ACC112 (cell line): Measurements from ENCODE around the gene SIDT2.

ENCODE experiments used
- H2AFZ ChIP-seq: fragments of 200-600 bp; sonication (generic); one replicate; pipeline ENCODE4 v1.6.0; 2017; ENCODE audit warnings: antibody characterized with exemption, low read length; ENCODE audit not compliant: unreplicated experiment
- H3K27ac ChIP-seq: fragments of 200-600 bp; sonication (generic); 2 replicates; pipeline ENCODE4 v1.5.1; 2014; ENCODE audit warnings: low read depth, mild to moderate bottlenecking, antibody characterized with exemption, low read length, moderate library complexity
- H3K27me3 ChIP-seq: fragments of 200-600 bp; sonication (generic); 2 replicates; pipeline ENCODE4 v1.6.1; 2014; ENCODE audit warnings: mild to moderate bottlenecking, antibody characterized with exemption, low read length, moderate library complexity, mixed read lengths; ENCODE audit not compliant: insufficient read depth
- H3K36me3 ChIP-seq: fragments of 200-600 bp; sonication (generic); 2 replicates; pipeline ENCODE4 v1.6.1; 2016; ENCODE audit warnings: mild to moderate bottlenecking, antibody characterized with exemption, low read length, moderate library complexity, mixed read lengths; ENCODE audit not compliant: insufficient read depth
- H3K4me1 ChIP-seq: fragments of 200-600 bp; sonication (generic); one replicate; pipeline ENCODE4 v1.6.1; 2016; ENCODE audit warnings: low read length, mixed read lengths; ENCODE audit not compliant: insufficient read depth, unreplicated experiment, control insufficient read depth
- H3K4me3 ChIP-seq: fragments of 200-600 bp; sonication (generic); 2 replicates; pipeline ENCODE4 v1.5.1; 2014; ENCODE audit warnings: mild to moderate bottlenecking, low read depth, low read length
- H3K79me2 ChIP-seq: fragments of 200-600 bp; sonication (generic); one replicate; pipeline ENCODE4 v1.6.0; 2016; ENCODE audit warnings: low read length; ENCODE audit not compliant: control insufficient read depth, unreplicated experiment, insufficient read depth

The SIDT2 gene

DNA sequence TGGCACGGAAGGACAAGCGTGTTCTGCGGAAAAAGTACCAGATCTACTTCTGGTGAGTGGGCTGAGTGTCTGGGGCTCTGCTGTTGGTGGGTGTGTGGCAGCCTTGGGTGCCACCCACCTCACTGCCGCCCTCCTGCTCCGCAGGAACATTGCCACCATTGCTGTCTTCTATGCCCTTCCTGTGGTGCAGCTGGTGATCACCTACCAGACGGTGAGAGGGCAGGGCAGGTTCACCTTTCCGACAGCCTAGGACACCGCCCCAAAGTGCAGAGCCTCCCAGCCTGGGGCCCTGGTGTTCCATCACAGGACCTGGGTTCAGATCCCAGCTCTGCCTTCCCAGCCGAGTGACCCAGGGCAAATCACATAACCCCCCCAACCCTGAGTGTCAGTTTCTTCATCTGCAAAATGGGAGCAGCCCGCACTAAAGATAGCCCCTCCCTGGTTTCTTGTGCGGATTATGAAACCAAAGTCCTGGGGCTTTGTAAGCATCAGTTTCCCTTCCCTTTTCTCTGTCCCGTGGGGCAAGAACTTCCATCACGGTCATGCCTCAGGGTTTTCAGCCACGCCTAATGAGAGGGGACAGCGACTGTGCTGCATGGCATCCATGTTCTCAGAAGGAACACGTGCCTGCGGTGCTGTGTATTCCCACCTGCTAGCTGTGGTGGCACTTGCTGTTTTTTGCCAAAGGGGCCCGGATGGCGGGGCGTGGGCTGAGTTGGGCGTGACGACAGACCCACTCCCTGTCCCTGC is 10.8 kb downstream of the SIDT2 start:
- Histone ChIP-seq H3K36me3 (no peaks in the 10 kb centered on the region), H3K79me2 (no peaks in the 10 kb centered on the region), H3K4me3 (no peak overlapping the region), H2AFZ (no peak overlapping the region), H3K27ac (no peak overlapping the region), H3K4me1 (no peaks in the 10 kb centered on the region), H3K27me3 (no peaks in the 10 kb centered on the region)

DNA sequence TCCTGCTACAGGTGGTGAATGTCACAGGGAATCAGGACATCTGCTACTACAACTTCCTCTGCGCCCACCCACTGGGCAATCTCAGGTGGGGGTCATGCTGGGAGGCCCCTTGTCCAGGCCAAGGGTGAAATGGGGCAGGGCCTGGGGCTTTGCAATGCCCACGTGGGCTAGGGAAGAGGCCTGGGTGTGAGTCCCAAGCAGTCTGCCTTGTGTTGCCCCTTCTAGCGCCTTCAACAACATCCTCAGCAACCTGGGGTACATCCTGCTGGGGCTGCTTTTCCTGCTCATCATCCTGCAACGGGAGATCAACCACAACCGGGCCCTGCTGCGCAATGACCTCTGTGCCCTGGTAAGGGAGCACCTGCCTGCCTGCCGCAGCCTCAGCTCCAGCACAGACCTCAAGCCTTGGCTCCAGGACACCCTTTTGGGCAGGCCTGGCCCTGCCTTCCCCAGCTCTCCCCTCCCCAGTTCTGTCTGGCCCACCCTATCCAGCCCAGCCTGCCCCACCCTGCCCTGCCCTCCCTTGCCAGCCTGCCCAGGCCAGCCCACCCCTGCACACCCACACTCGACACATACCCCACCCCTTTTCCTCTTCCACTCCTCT is 11.5 kb downstream of the SIDT2 start:
- Histone ChIP-seq H3K27me3 (no peaks in the 10 kb centered on the region), H3K4me3 (no peak overlapping the region), H3K27ac (no peak overlapping the region), H3K79me2 (no peaks in the 10 kb centered on the region), H2AFZ (no peak overlapping the region), H3K4me1 (no peaks in the 10 kb centered on the region), H3K36me3 (no peaks in the 10 kb centered on the region)

DNA sequence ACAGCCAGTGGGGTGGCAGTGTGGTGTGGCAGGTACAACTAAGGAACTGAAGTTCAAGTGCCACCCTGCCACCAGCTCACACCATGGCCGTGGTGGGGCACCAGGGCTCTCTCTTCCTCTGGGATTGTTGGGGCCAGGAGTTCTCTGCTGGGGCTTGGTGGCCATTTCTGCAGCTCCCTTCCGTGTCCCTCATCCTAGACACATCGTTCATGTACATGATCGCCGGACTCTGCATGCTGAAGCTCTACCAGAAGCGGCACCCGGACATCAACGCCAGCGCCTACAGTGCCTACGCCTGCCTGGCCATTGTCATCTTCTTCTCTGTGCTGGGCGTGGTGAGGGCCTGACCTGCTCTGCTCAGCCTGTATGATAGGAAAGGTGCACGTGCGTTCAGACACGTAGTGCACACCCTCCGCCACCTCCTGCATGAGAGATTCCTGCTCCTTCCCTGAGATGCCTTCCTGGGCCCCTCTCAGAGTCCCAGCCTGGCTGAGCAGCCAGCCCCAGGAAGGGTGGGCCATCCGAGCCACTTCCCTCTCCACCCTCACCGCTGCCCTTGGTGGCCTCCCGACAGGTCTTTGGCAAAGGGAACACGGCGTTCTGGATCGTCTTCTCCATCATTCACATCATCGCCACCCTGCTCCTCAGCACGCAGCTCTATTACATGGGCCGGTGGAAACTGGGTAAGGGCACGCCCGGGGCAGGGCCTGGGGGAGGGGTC is 13.3 kb downstream of the SIDT2 start:
- H3K36me3 ChIP-seq = no peaks in the 10 kb centered on the region
- H3K4me3 ChIP-seq = no peak overlapping the region
- H3K4me1 ChIP-seq = no peaks in the 10 kb centered on the region
- no peak overlapping the region for H2AFZ ChIP-seq
- H3K79me2 ChIP-seq = no peaks in the 10 kb centered on the region
- H3K27me3 ChIP-seq = no peaks in the 10 kb centered on the region
- no peak overlapping the region for H3K27ac ChIP-seq

DNA sequence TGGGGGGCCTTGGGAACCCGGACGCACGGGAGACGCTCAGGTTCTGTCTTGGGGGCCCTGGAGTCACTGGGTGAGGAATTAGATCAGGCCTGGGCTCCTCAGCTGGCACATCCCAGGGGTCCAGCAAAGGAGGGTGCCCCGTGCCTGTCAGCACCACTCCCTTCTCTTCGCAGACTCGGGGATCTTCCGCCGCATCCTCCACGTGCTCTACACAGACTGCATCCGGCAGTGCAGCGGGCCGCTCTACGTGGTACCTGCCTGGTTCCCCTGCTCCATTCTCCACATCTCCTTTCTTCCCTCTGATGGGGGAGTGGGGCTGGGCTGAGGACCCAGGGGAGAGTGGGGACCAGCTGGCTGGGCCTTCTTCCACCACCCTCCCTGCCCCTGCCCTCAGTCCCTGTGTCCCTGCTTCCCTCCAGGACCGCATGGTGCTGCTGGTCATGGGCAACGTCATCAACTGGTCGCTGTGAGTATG is 13.9 kb downstream of the SIDT2 start:
- Histone ChIP-seq H2AFZ (no peak overlapping the region), H3K4me1 (no peaks in the 10 kb centered on the region), H3K27ac (no peak overlapping the region), H3K79me2 (no peaks in the 10 kb centered on the region), H3K36me3 (no peaks in the 10 kb centered on the region), H3K27me3 (no peaks in the 10 kb centered on the region), H3K4me3 (no peak overlapping the region)

DNA sequence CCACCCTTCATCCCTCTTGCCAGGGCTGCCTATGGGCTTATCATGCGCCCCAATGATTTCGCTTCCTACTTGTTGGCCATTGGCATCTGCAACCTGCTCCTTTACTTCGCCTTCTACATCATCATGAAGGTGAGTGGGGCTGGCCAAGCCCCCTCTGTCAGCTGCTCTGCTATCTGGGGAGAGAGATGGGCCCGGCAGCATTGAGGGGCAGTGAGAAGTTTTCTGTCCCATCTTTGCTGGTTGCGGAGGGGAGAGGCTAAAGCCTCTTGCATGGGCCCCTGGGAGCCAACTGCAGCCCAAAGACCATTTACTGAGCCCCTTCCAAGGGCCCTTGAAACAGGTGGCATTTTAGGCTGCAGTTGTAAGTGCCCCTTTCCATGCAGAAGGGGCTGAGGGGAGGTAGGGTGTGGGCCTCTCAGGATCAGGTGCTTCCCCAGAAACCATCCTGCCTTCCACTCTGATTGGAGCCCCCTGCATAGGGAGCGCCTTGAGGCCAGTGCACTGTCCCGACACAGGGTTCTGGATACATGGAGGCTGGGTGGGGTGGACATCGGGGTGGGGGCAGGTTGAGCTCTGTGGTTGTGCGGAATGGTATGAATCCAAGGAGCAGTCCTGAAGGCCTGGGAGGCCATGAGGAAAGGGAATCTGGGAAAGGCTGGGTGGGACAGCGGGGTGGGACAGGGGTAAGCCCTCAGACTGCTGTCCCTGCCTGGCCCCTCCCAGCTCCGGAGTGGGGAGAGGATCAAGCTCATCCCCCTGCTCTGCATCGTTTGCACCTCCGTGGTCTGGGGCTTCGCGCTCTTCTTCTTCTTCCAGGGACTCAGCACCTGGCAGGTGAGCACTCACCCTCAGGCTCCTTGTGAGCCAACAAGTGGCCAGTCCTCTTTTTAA is 14.8 kb downstream of the SIDT2 start:
- Histone ChIP-seq H3K4me1 (peaks cover 5% of the 10 kb centered on the region), H3K27ac (no peak overlapping the region), H2AFZ (no peak overlapping the region), H3K4me3 (no peak overlapping the region), H3K79me2 (peaks cover 1% of the 10 kb centered on the region), H3K36me3 (no peaks in the 10 kb centered on the region), H3K27me3 (no peaks in the 10 kb centered on the region)

DNA sequence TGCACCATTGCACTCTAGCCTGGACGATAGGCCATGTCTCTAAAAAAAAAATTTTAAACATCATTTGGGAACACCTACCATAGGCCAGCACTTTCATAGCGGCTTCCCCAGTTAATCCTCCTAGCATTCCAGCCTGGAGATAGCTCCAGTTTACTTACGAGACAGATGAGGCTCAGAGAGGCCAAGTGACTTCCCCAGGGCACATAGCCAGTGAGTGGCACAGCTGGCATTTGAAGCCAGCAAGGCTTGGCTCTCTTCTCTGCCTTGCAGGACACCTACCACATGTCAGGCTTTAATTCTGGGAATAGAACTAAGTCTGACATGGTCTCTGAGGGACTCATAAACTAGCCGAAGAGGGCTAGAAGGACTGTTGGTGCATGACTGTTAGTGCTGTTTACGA is 15.7 kb downstream of the SIDT2 start:
- Histone ChIP-seq H3K4me3 (no peak overlapping the region), H3K79me2 (peaks cover 6% of the 10 kb centered on the region), H3K36me3 (no peaks in the 10 kb centered on the region), H2AFZ (no peak overlapping the region), H3K4me1 (peaks cover 11% of the 10 kb centered on the region), H3K27me3 (no peaks in the 10 kb centered on the region), H3K27ac (no peak overlapping the region)

DNA sequence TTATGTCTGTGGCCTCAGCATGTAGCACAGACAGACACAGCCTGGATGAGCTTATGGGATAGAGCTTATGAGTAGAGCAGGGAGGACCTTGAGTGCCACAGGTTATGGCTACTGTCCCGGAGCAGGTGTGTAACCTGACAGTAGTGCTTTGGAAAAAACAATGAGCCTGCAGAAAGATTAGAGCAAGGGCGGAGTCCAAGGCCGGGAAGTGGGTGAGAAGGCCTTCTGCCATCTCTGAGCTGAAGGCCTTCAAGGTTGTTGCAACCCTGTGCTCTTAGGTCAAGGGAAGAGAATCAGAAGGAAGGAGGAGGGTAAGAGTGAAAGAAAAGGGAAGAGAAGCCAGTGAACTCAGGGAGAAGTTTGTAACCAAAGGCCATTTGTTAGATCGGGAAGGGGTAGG is 16.7 kb downstream of the SIDT2 start:
- Histone ChIP-seq H3K27ac (no peak overlapping the region), H3K79me2 (peaks cover 13% of the 10 kb centered on the region), H2AFZ (no peak overlapping the region), H3K27me3 (no peaks in the 10 kb centered on the region), H3K4me3 (no peak overlapping the region), H3K4me1 (peaks cover 21% of the 10 kb centered on the region), H3K36me3 (no peaks in the 10 kb centered on the region)

DNA sequence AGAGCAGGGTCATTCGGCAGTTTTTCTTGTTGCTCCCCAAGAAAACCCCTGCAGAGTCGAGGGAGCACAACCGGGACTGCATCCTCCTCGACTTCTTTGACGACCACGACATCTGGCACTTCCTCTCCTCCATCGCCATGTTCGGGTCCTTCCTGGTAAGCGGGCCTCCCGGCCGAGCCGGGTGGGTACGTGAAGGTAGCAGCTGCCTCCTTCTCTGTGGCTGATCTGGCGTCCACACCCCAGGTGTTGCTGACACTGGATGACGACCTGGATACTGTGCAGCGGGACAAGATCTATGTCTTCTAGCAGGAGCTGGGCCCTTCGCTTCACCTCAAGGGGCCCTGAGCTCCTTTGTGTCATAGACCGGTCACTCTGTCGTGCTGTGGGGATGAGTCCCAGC is 17.2 kb downstream of the SIDT2 start:
- H3K27me3 ChIP-seq = no peaks in the 10 kb centered on the region
- no peak overlapping the region for H2AFZ ChIP-seq
- no peaks in the 10 kb centered on the region for H3K36me3 ChIP-seq
- no peak overlapping the region for H3K4me3 ChIP-seq
- no peak overlapping the region for H3K27ac ChIP-seq
- peaks cover 26% of the 10 kb centered on the region for H3K4me1 ChIP-seq
- peaks cover 18% of the 10 kb centered on the region for H3K79me2 ChIP-seq

DNA sequence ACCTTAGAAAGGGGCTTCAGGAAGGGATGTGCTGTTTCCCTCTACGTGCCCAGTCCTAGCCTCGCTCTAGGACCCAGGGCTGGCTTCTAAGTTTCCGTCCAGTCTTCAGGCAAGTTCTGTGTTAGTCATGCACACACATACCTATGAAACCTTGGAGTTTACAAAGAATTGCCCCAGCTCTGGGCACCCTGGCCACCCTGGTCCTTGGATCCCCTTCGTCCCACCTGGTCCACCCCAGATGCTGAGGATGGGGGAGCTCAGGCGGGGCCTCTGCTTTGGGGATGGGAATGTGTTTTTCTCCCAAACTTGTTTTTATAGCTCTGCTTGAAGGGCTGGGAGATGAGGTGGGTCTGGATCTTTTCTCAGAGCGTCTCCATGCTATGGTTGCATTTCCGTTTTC is 18.5 kb downstream of the SIDT2 start:
- Histone ChIP-seq H3K4me3 (no peak overlapping the region), H3K27ac (no peak overlapping the region), H2AFZ (no peak overlapping the region), H3K27me3 (no peaks in the 10 kb centered on the region), H3K4me1 (peaks cover 38% of the 10 kb centered on the region), H3K36me3 (no peaks in the 10 kb centered on the region), H3K79me2 (peaks cover 29% of the 10 kb centered on the region)
